H1 (cell line): ENCODE results near the gene ELAPOR2. TPM values are rescaled to one million over a fixed set of nuclear protein-coding genes. Genes with fewer than 3 reads are reported as not detected.

Experiments
- ASH2L ChIP-seq: fragments of 200-600, 300-600 bp; sonication (generic); IDR thresholded peaks from one replicate; pipeline ENCODE4 v1.7.1; 2017; ENCODE audit warnings: low read length
- BACH1 ChIP-seq: IDR thresholded peaks from 2 replicates; pipeline ENCODE4 v1.6.1; 2012; ENCODE audit warnings: low read length, improper control_type of control experiment
- BRCA1 ChIP-seq: IDR thresholded peaks from 2 replicates; pipeline ENCODE4 v1.6.1; 2012; ENCODE audit warnings: low read depth, low read length, improper control_type of control experiment
- CTCF ChIP-seq, 3 experiments: IDR thresholded peaks; 1 replicate in 2 of 3; 2 replicates in 1 of 3; pipeline versions ENCODE4 v1.5.1 to v1.6.1; 2011; ENCODE audit warnings: low read length in 3 of 3, mild to moderate bottlenecking in 3 of 3, inconsistent platforms in 2 of 3, low read depth in 1 of 3, moderate library complexity in 1 of 3; ENCODE audit not compliant: insufficient read depth in 1 of 3; ENCODE audit errors: control extremely low read depth in 1 of 3
- E2F6 ChIP-seq: IDR thresholded peaks from 2 replicates; pipeline ENCODE4 v1.6.1; 2012; ENCODE audit warnings: inconsistent platforms
- EGR1 ChIP-seq: IDR thresholded peaks from 2 replicates; pipeline ENCODE4 v1.6.1; 2011; ENCODE audit warnings: low read depth, low read length, borderline replicate concordance
- EZH2 ChIP-seq: fragments of 200-600 bp; sonication (generic); IDR thresholded peaks from 2 replicates; pipeline ENCODE4 v1.7.1; 2012; ENCODE audit warnings: low read depth, mild to moderate bottlenecking, moderate library complexity, low read length, inconsistent platforms; ENCODE audit not compliant: severe bottlenecking
- HDAC2 ChIP-seq, 2 experiments: fragments of 300-600 bp in 1 of 2; sonication (generic) in 1 of 2; IDR thresholded peaks; 2 replicates each; pipeline ENCODE4 v1.6.1; 2011 to 2012; ENCODE audit warnings: low read depth in 2 of 2, low read length in 2 of 2, mild to moderate bottlenecking in 2 of 2, moderate library complexity in 2 of 2, borderline replicate concordance in 1 of 2, inconsistent platforms in 1 of 2
- JUN ChIP-seq: IDR thresholded peaks from 2 replicates; pipeline ENCODE4 v1.6.1; 2011; ENCODE audit warnings: low read depth, mild to moderate bottlenecking, improper control_type of control experiment, low read length
- JUND ChIP-seq: IDR thresholded peaks from 2 replicates; pipeline ENCODE4 v1.6.1; 2011; ENCODE audit warnings: mild to moderate bottlenecking, improper control_type of control experiment, low read length
- KDM4A ChIP-seq: IDR thresholded peaks from one replicate; pipeline ENCODE4 v1.7.1; 2012; ENCODE audit warnings: low read depth, mild to moderate bottlenecking, moderate library complexity, low read length, inconsistent platforms; ENCODE audit not compliant: severe bottlenecking
- PHF8 ChIP-seq: fragments of 200-600 bp; sonication (generic); conservative IDR thresholded peaks from 2 replicates; pipeline ENCODE4 v1.7.1; 2012; ENCODE audit warnings: low read depth, mild to moderate bottlenecking, inconsistent platforms, low read length, moderate library complexity
- POLR2AphosphoS5 ChIP-seq: IDR thresholded peaks from 2 replicates; pipeline ENCODE4 v1.6.1; 2011; ENCODE audit warnings: low read depth, low read length
- SIN3A ChIP-seq, 2 experiments: IDR thresholded peaks in 1 of 2; conservative IDR thresholded peaks in 1 of 2; 2 replicates each; pipeline ENCODE4 v1.6.1; 2011 to 2012; ENCODE audit warnings: low read length in 2 of 2, improper control_type of control experiment in 1 of 2, low read depth in 1 of 2, mild to moderate bottlenecking in 1 of 2
- SRF ChIP-seq: IDR thresholded peaks from 2 replicates; pipeline ENCODE4 v1.6.1; 2011; ENCODE audit warnings: mild to moderate bottlenecking, low read depth, low read length, moderate library complexity
- TAF1 ChIP-seq: IDR thresholded peaks from 2 replicates; pipeline ENCODE4 v1.6.1; 2011; ENCODE audit warnings: mild to moderate bottlenecking, low read depth, low read length
- TAF7 ChIP-seq: optimal IDR thresholded peaks from 2 replicates; pipeline ENCODE3; 2011; ENCODE audit warnings: low read depth, mild to moderate bottlenecking, inconsistent platforms, low read length, moderate library complexity, borderline replicate concordance
- TCF12 ChIP-seq: IDR thresholded peaks from 2 replicates; pipeline ENCODE4 v1.6.1; 2011; ENCODE audit warnings: low read depth, mild to moderate bottlenecking, low read length
- USF2 ChIP-seq: IDR thresholded peaks from 2 replicates; pipeline ENCODE4 v1.6.1; 2011; ENCODE audit warnings: low read length, improper control_type of control experiment
- polyA plus RNA-seq, 7 experiments: library from polyadenylated mRNA; depleted of rRNA in 3 of 7; stranded (reverse) in 5 of 7; unstranded in 2 of 7; fragments of >200 nt in 5 of 7; fragments of 200-250 nt in 2 of 7; gene quantifications; 1 replicate in 5 of 7; 2 replicates in 1 of 7; 4 replicates in 1 of 7; pipeline versions ENCODE4 v1.2.1 to v1.2.3, GENCODE V29; 2011 to 2013; ENCODE audit warnings: missing spikeins in 2 of 7, mixed read lengths in 2 of 7
- total RNA-seq: library from RNA; stranded (reverse); fragmentation: NEBNext Ultra II Directional; extraction: Animal tissue kit (Norgen Biotek cat#: 25700); gene quantifications from 2 replicates; pipeline ENCODE4 v1.2.1, GENCODE V29; 2021

ELAPOR2 gene
- total and polyA plus RNA-seq, 2 of the 8 experiments (the other 6 are each of a cell fraction or from before 2014, with no cell fraction given), result 12.9 to 32.9 TPM

- TF ChIP-seq KDM4A (peak; percentile 71), BRCA1 (no peak), USF2 (no peak), JUND (no peak), TAF1 (0 out of 2 replicates have a peak, but pooled peaks have one; percentile 33), EZH2 (no peak), POLR2AphosphoS5 (0 out of 2 replicates have a peak, but pooled peaks have one; percentile 22), E2F6 (no peak), HDAC2 (IDR thresholded peaks at IDR 0.05; ENCODE audit: borderline replicate concordance in 1 of 2, low read depth in 2 of 2, low read length in 2 of 2) (no peak; a peak in 1 of 4 replicates), TAF7 (peak; percentile 35), CTCF (IDR thresholded peaks at IDR 0.05; ENCODE audit: control extremely low read depth in 1 of 3, insufficient read depth in 1 of 3, low read depth in 1 of 3, low read length in 3 of 3) (peak; percentile 65 to 82 (median 72)), TCF12 (peak; percentile 41; the same call in 1 of the 2 replicates), PHF8 (no peak; the same call in 1 of the 2 replicates), SIN3A (conservative IDR thresholded peaks at IDR 0.05 in 1 of 2, IDR thresholded peaks at IDR 0.05 in 1 of 2; ENCODE audit: low read depth in 1 of 2, low read length in 2 of 2) (0 out of 4 replicates have a peak, but pooled peaks of 1 of the 2 experiments have one; percentile 32), SRF (no peak), JUN (no peak), ASH2L (peak; percentile 35), EGR1 (peak; percentile 65; the same call in 1 of the 2 replicates), BACH1 (peak; percentile 63)
Observed at GRCh38 chr7:87059525-87060287, at the start of gene ELAPOR2 (continued).
